NCI-H526 (cell line): ENCODE measurements around the gene SLC19A2.
A peak's percentile ranks its signal among the peaks of the same experiment; 100 is the strongest.
"Not testable (repeated sequence)": the region's sequence is repeated elsewhere in the genome, so short reads cannot be mapped to it uniquely, and the experiment has no call there.

Source experiments
- DNase-seq, 2 experiments: peaks; one replicate each; lab custom pipeline; 2025; lab: John Stamatoyannopoulos, UW

Gene SLC19A2

GRCh38 chr1:169509354-169509753, 23.6 kb upstream of the SLC19A2 start:
- peak in 1 of 2 experiments; percentile 7 for DNase-seq

GRCh38 chr1:169508432-169509338, 22.9 kb upstream of the SLC19A2 start:
- DNase-seq: no peak

- DNase-seq: no peak
Observed at GRCh38 chr1:169507413-169507812, 21.7 kb upstream of the SLC19A2 start.

- DNase-seq: not testable (repeated sequence)
Observed at GRCh38 chr1:169503601-169504000, 17.9 kb upstream of the SLC19A2 start.

GRCh38 chr1:169499807-169500206, 14.1 kb upstream of the SLC19A2 start:
- no peak for DNase-seq

GRCh38 chr1:169497317-169497716, 11.6 kb upstream of the SLC19A2 start:
- DNase-seq: no peak

GRCh38 chr1:169495916-169496315, 10.2 kb upstream of the SLC19A2 start:
- no peak for DNase-seq

GRCh38 chr1:169495046-169495775, 9.5 kb upstream of the SLC19A2 start:
- DNase-seq: no peak

GRCh38 chr1:169494343-169494742, 8.6 kb upstream of the SLC19A2 start:
- DNase-seq: no peak

GRCh38 chr1:169493251-169493650, 7.5 kb upstream of the SLC19A2 start:
- no peak for DNase-seq

GRCh38 chr1:169491845-169492281, 6.1 kb upstream of the SLC19A2 start:
- no peak for DNase-seq

- no peak for DNase-seq
Observed at GRCh38 chr1:169488157-169488556, 2.4 kb upstream of the SLC19A2 start.

- no peak for DNase-seq
Observed at GRCh38 chr1:169487561-169487960, 1.8 kb upstream of the SLC19A2 start.

- no peak for DNase-seq
Observed at GRCh38 chr1:169487133-169487532, 1.4 kb upstream of the SLC19A2 start.

GRCh38 chr1:169486281-169487051, 722 bp upstream of the SLC19A2 start:
- DNase-seq: no peak

- DNase-seq: peak in 1 of 2 experiments; percentile 86
Observed at GRCh38 chr1:169484683-169485430, 887 bp downstream of the SLC19A2 start.

GRCh38 chr1:169484101-169484500, 1.6 kb downstream of the SLC19A2 start:
- DNase-seq: peak in 1 of 2 experiments; percentile 37

GRCh38 chr1:169483500-169483966, 2.2 kb downstream of the SLC19A2 start:
- peak; percentile 26 to 40 for DNase-seq

GRCh38 chr1:169479363-169480066, 6.2 kb downstream of the SLC19A2 start:
- no peak for DNase-seq

GRCh38 chr1:169478094-169478672, 7.6 kb downstream of the SLC19A2 start:
- DNase-seq: no peak
